H1 (cell line): ENCODE data around the gene CMSS1. TPM values are rescaled to one million over a fixed set of nuclear protein-coding genes. Genes with fewer than 3 reads are reported as not detected.

Experiments
- MAFK ChIP-seq: IDR thresholded peaks from 2 replicates; pipeline ENCODE4 v1.6.1; 2012; ENCODE audit warnings: low read depth, mild to moderate bottlenecking, improper control_type of control experiment, low read length
- RNF2 ChIP-seq: fragments of 200-900, 300-1000 bp; sonication (generic); IDR thresholded peaks from 2 replicates; pipeline ENCODE4 v1.7.1; 2016; ENCODE audit warnings: borderline replicate concordance, low read depth, mild to moderate bottlenecking, antibody characterized with exemption, low read length; ENCODE audit not compliant: poor library complexity, severe bottlenecking; ENCODE audit errors: missing control alignments
- polyA plus RNA-seq, 7 experiments: library from polyadenylated mRNA; depleted of rRNA in 3 of 7; stranded (reverse) in 5 of 7; unstranded in 2 of 7; fragments of >200 nt in 5 of 7; fragments of 200-250 nt in 2 of 7; gene quantifications; 1 replicate in 5 of 7; 2 replicates in 1 of 7; 4 replicates in 1 of 7; pipeline versions ENCODE4 v1.2.1 to v1.2.3, GENCODE V29; 2011 to 2013; ENCODE audit warnings: missing spikeins in 2 of 7, mixed read lengths in 2 of 7
- total RNA-seq: library from RNA; stranded (reverse); fragmentation: NEBNext Ultra II Directional; extraction: Animal tissue kit (Norgen Biotek cat#: 25700); gene quantifications from 2 replicates; pipeline ENCODE4 v1.2.1, GENCODE V29; 2021
- TF ChIP-seq, protein P1 (sequence below): fragments of 300-600 bp; sonication (generic); IDR thresholded peaks from 2 replicates; pipeline ENCODE4 v1.7.1; 2012; ENCODE audit warnings: low read length, moderate library complexity, mild to moderate bottlenecking, inconsistent platforms; ENCODE audit not compliant: insufficient replicate concordance

Gene CMSS1
- total and polyA plus RNA-seq, 2 of the 8 experiments (the other 6 are each of a cell fraction or from before 2014, with no cell fraction given), result 15.2 to 75.1 TPM

- TF ChIP-seq, protein P1, sequence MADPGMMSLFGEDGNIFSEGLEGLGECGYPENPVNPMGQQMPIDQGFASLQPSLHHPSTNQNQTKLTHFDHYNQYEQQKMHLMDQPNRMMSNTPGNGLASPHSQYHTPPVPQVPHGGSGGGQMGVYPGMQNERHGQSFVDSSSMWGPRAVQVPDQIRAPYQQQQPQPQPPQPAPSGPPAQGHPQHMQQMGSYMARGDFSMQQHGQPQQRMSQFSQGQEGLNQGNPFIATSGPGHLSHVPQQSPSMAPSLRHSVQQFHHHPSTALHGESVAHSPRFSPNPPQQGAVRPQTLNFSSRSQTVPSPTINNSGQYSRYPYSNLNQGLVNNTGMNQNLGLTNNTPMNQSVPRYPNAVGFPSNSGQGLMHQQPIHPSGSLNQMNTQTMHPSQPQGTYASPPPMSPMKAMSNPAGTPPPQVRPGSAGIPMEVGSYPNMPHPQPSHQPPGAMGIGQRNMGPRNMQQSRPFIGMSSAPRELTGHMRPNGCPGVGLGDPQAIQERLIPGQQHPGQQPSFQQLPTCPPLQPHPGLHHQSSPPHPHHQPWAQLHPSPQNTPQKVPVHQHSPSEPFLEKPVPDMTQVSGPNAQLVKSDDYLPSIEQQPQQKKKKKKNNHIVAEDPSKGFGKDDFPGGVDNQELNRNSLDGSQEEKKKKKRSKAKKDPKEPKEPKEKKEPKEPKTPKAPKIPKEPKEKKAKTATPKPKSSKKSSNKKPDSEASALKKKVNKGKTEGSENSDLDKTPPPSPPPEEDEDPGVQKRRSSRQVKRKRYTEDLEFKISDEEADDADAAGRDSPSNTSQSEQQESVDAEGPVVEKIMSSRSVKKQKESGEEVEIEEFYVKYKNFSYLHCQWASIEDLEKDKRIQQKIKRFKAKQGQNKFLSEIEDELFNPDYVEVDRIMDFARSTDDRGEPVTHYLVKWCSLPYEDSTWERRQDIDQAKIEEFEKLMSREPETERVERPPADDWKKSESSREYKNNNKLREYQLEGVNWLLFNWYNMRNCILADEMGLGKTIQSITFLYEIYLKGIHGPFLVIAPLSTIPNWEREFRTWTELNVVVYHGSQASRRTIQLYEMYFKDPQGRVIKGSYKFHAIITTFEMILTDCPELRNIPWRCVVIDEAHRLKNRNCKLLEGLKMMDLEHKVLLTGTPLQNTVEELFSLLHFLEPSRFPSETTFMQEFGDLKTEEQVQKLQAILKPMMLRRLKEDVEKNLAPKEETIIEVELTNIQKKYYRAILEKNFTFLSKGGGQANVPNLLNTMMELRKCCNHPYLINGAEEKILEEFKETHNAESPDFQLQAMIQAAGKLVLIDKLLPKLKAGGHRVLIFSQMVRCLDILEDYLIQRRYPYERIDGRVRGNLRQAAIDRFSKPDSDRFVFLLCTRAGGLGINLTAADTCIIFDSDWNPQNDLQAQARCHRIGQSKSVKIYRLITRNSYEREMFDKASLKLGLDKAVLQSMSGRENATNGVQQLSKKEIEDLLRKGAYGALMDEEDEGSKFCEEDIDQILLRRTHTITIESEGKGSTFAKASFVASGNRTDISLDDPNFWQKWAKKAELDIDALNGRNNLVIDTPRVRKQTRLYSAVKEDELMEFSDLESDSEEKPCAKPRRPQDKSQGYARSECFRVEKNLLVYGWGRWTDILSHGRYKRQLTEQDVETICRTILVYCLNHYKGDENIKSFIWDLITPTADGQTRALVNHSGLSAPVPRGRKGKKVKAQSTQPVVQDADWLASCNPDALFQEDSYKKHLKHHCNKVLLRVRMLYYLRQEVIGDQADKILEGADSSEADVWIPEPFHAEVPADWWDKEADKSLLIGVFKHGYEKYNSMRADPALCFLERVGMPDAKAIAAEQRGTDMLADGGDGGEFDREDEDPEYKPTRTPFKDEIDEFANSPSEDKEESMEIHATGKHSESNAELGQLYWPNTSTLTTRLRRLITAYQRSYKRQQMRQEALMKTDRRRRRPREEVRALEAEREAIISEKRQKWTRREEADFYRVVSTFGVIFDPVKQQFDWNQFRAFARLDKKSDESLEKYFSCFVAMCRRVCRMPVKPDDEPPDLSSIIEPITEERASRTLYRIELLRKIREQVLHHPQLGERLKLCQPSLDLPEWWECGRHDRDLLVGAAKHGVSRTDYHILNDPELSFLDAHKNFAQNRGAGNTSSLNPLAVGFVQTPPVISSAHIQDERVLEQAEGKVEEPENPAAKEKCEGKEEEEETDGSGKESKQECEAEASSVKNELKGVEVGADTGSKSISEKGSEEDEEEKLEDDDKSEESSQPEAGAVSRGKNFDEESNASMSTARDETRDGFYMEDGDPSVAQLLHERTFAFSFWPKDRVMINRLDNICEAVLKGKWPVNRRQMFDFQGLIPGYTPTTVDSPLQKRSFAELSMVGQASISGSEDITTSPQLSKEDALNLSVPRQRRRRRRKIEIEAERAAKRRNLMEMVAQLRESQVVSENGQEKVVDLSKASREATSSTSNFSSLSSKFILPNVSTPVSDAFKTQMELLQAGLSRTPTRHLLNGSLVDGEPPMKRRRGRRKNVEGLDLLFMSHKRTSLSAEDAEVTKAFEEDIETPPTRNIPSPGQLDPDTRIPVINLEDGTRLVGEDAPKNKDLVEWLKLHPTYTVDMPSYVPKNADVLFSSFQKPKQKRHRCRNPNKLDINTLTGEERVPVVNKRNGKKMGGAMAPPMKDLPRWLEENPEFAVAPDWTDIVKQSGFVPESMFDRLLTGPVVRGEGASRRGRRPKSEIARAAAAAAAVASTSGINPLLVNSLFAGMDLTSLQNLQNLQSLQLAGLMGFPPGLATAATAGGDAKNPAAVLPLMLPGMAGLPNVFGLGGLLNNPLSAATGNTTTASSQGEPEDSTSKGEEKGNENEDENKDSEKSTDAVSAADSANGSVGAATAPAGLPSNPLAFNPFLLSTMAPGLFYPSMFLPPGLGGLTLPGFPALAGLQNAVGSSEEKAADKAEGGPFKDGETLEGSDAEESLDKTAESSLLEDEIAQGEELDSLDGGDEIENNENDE, result no peak
- TF ChIP-seq RNF2 (no peak), MAFK (no peak)
These were observed 57.9 kb downstream of the CMSS1 start (continued) for GRCh38 chr3:99875581-99875928.
